Activated naive CD4-positive, alpha-beta T cell treated with anti-CD3 and anti-CD28 coated beads, Interleukin-2, amount 50 U/mL, for 72 hours (primary cell): ENCODE data around the gene SCRG1. TPM values are rescaled to one million over a fixed set of nuclear protein-coding genes. Genes with fewer than 3 reads are reported as not detected.

Experiments
- ATAC-seq, 2 donors: fragments of 150-1000 bp; cut with Tn5 transposase; 2 replicates each; pipeline ENCODE4 v1.10.0; 2021; ENCODE audit warnings: mild to moderate bottlenecking in 2 of 2, moderate library complexity in 2 of 2
- DNase-seq, 2 donors: peaks; one replicate each; pipeline ENCODE4 v3.0.0; 2021 to 2022; ENCODE audit warnings: low spot score in 2 of 2
- H3K27ac Mint-ChIP-seq, 2 donors: one replicate each; pipeline ENCODE4 v1.8.0; 2022; ENCODE audit warnings: mild to moderate bottlenecking in 2 of 2, mixed read lengths in 2 of 2
- H3K36me3 Mint-ChIP-seq, 2 donors: one replicate each; pipeline ENCODE4 v1.8.0; 2022; ENCODE audit warnings: mixed read lengths in 2 of 2
- H3K9me3 Mint-ChIP-seq, 2 donors: one replicate each; pipeline ENCODE4 v1.8.0; 2022; ENCODE audit warnings: mixed read lengths in 2 of 2
- total RNA-seq, 2 donors: library from RNA; stranded (reverse); gene quantifications; one replicate each; pipeline ENCODE4 v1.2.3, GENCODE V29; 2022

SCRG1 gene
- total RNA-seq, 2 donors from 2014 or later: not detected

- DNase-seq (no peak), ATAC-seq (no peak)
- no peaks in the 10 kb centered on the region for H3K36me3 Mint-ChIP-seq
- no peaks in the 10 kb centered on the region for H3K9me3 Mint-ChIP-seq
- no peak overlapping the region for H3K27ac Mint-ChIP-seq
Measured at GRCh38 chr4:173415885-173416653, 17.2 kb upstream of the SCRG1 start.

GRCh38 chr4:173415092-173415491, 16.2 kb upstream of the SCRG1 start:
- Mint-ChIP-seq H3K27ac (no peak overlapping the region), H3K9me3 (no peaks in the 10 kb centered on the region), H3K36me3 (no peaks in the 10 kb centered on the region)
- DNase-seq: no peak
- ATAC-seq: no peak

- no peak for DNase-seq
- no peak for ATAC-seq
- no peaks in the 10 kb centered on the region for H3K9me3 Mint-ChIP-seq
- no peak overlapping the region for H3K27ac Mint-ChIP-seq
- H3K36me3 Mint-ChIP-seq: no peaks in the 10 kb centered on the region
Measured at GRCh38 chr4:173414456-173414855, 15.5 kb upstream of the SCRG1 start.

GRCh38 chr4:173413036-173413435, 14.1 kb upstream of the SCRG1 start:
- no peak for ATAC-seq
- no peaks in the 10 kb centered on the region for H3K36me3 Mint-ChIP-seq
- no peaks in the 10 kb centered on the region for H3K9me3 Mint-ChIP-seq
- DNase-seq: no peak
- H3K27ac Mint-ChIP-seq: no peak overlapping the region

GRCh38 chr4:173411106-173411693, 12.3 kb upstream of the SCRG1 start:
- Mint-ChIP-seq H3K9me3 (no peaks in the 10 kb centered on the region), H3K36me3 (no peaks in the 10 kb centered on the region), H3K27ac (no peak overlapping the region)
- DNase-seq (no peak), ATAC-seq (no peak)

- H3K9me3 Mint-ChIP-seq: no peaks in the 10 kb centered on the region
- H3K36me3 Mint-ChIP-seq: no peaks in the 10 kb centered on the region
- ATAC-seq (no peak), DNase-seq (no peak)
- H3K27ac Mint-ChIP-seq: no peak overlapping the region
Measured at GRCh38 chr4:173410079-173410478, 11.2 kb upstream of the SCRG1 start.

GRCh38 chr4:173405840-173406606, 7.1 kb upstream of the SCRG1 start:
- no peaks in the 10 kb centered on the region for H3K9me3 Mint-ChIP-seq
- no peak for DNase-seq
- H3K36me3 Mint-ChIP-seq: no peaks in the 10 kb centered on the region
- no peak overlapping the region for H3K27ac Mint-ChIP-seq
- ATAC-seq: peak; percentile 44 to 89

GRCh38 chr4:173404296-173404865, 5.5 kb upstream of the SCRG1 start:
- no peaks in the 10 kb centered on the region for H3K9me3 Mint-ChIP-seq
- no peak overlapping the region for H3K27ac Mint-ChIP-seq
- DNase-seq (no peak), ATAC-seq (no peak)
- no peaks in the 10 kb centered on the region for H3K36me3 Mint-ChIP-seq

GRCh38 chr4:173403051-173403450, 4.1 kb upstream of the SCRG1 start:
- DNase-seq: no peak
- Mint-ChIP-seq H3K9me3 (no peaks in the 10 kb centered on the region), H3K27ac (no peak overlapping the region), H3K36me3 (no peaks in the 10 kb centered on the region)
- no peak for ATAC-seq

- H3K36me3 Mint-ChIP-seq: no peaks in the 10 kb centered on the region
- ATAC-seq: no peak
- no peak for DNase-seq
- H3K9me3 Mint-ChIP-seq: no peaks in the 10 kb centered on the region
- H3K27ac Mint-ChIP-seq: no peak overlapping the region
Measured at GRCh38 chr4:173401063-173401462, 2.1 kb upstream of the SCRG1 start.

GRCh38 chr4:173398220-173398619, 696 bp downstream of the SCRG1 start:
- Mint-ChIP-seq H3K36me3 (no peaks in the 10 kb centered on the region), H3K9me3 (no peaks in the 10 kb centered on the region), H3K27ac (no peak overlapping the region)
- ATAC-seq (no peak), DNase-seq (no peak)

GRCh38 chr4:173397604-173398003, 1.3 kb downstream of the SCRG1 start:
- Mint-ChIP-seq H3K9me3 (no peaks in the 10 kb centered on the region), H3K36me3 (no peaks in the 10 kb centered on the region), H3K27ac (no peak overlapping the region)
- no peak for DNase-seq
- no peak for ATAC-seq

- ATAC-seq: no peak
- Mint-ChIP-seq H3K9me3 (no peaks in the 10 kb centered on the region), H3K27ac (no peak overlapping the region), H3K36me3 (no peaks in the 10 kb centered on the region)
- no peak for DNase-seq
Measured at GRCh38 chr4:173391701-173392100, 7.2 kb downstream of the SCRG1 start.

GRCh38 chr4:173386751-173387150, 12.2 kb downstream of the SCRG1 start:
- ATAC-seq (no peak), DNase-seq (no peak)
- Mint-ChIP-seq H3K27ac (no peak overlapping the region), H3K36me3 (no peaks in the 10 kb centered on the region), H3K9me3 (no peaks in the 10 kb centered on the region)

- Mint-ChIP-seq H3K36me3 (no peaks in the 10 kb centered on the region), H3K9me3 (no peaks in the 10 kb centered on the region), H3K27ac (no peak overlapping the region)
- DNase-seq: no peak
- no peak for ATAC-seq
Measured at GRCh38 chr4:173382349-173382748, 16.6 kb downstream of the SCRG1 start.

GRCh38 chr4:173381610-173382009, 17.3 kb downstream of the SCRG1 start:
- Mint-ChIP-seq H3K9me3 (no peaks in the 10 kb centered on the region), H3K36me3 (no peaks in the 10 kb centered on the region), H3K27ac (no peak overlapping the region)
- no peak for ATAC-seq
- no peak for DNase-seq

GRCh38 chr4:173380987-173381386, 17.9 kb downstream of the SCRG1 start:
- DNase-seq: no peak
- Mint-ChIP-seq H3K9me3 (no peaks in the 10 kb centered on the region), H3K36me3 (peaks cover 0 to 1% of the 10 kb centered on the region in 2 donors), H3K27ac (no peak overlapping the region)
- ATAC-seq: no peak
